ENCODE measurements around the gene PLS3. TPM values are rescaled to one million over a fixed set of nuclear protein-coding genes. Genes with fewer than 3 reads are reported as not detected.

PLS3 gene
- total RNA-seq, 1 donor from 2014 or later: 286 TPM

DNA sequence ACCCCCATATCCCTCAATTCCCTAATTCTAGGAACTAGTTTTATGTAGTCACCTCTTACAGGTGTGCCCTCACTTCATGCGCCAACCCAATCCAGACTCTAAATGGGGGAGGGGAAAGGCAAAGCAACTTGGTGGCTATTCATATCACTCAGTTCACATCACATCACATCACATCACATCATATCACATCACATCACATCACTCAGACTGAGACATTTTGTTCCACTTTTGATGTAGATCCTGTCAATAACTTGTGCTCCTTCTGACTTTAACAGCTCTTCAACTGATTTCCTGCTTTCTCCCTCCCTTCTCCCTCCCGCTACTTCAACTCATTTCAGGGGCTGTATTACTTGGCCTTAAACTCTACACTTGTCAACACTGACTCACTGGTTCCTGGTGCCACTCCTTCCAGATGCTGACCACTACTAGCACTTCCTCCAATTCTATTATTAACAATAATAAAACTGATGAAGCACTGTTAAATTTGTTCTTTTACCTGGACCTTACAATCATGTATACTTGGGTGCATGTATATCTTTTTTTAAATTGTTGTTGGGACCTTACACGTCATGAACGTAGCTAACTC lies 29.1 kb upstream of the PLS3 start:
- Mint-ChIP-seq H3K36me3 (ENCODE audit: low read depth) (no peaks in the 10 kb centered on the region), H3K27ac (ENCODE audit: unreplicated experiment) (no peak overlapping the region), H3K27me3 (ENCODE audit: low read depth) (no peaks in the 10 kb centered on the region), H3K9me3 (no peaks in the 10 kb centered on the region), H3K4me3 (no peak overlapping the region), H3K4me1 (peaks cover 48% of the 10 kb centered on the region)
- no peak for DNase-seq (ENCODE audit: low read depth, low spot score)
- TF ChIP-seq, protein P1, sequence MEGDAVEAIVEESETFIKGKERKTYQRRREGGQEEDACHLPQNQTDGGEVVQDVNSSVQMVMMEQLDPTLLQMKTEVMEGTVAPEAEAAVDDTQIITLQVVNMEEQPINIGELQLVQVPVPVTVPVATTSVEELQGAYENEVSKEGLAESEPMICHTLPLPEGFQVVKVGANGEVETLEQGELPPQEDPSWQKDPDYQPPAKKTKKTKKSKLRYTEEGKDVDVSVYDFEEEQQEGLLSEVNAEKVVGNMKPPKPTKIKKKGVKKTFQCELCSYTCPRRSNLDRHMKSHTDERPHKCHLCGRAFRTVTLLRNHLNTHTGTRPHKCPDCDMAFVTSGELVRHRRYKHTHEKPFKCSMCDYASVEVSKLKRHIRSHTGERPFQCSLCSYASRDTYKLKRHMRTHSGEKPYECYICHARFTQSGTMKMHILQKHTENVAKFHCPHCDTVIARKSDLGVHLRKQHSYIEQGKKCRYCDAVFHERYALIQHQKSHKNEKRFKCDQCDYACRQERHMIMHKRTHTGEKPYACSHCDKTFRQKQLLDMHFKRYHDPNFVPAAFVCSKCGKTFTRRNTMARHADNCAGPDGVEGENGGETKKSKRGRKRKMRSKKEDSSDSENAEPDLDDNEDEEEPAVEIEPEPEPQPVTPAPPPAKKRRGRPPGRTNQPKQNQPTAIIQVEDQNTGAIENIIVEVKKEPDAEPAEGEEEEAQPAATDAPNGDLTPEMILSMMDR (conservative IDR thresholded peaks at IDR 0.05): no peak

DNA sequence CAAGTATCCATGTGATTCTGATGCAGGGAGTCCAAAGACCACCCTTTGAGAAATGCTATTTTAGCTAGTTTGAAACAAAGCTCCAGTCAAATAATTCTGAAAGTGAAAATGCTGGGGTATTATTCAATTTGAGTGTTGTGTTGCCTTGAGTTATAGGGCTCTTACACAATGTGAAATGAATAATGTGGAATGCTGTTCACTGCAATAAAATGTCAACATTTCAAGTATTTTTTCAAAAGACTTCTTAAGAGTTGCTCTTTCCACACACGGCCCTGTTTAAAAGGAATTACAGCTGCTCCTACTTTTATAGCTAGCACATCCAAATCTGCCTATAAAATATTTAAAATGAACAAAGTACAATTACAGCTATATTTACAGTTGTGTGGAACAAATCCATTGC lies 27.5 kb upstream of the PLS3 start:
- H3K9me3 Mint-ChIP-seq: no peaks in the 10 kb centered on the region
- H3K27me3 Mint-ChIP-seq (ENCODE audit: low read depth): no peaks in the 10 kb centered on the region
- no peak for DNase-seq (ENCODE audit: low read depth, low spot score)
- H3K36me3 Mint-ChIP-seq (ENCODE audit: low read depth): no peaks in the 10 kb centered on the region
- no peak overlapping the region for H3K4me3 Mint-ChIP-seq
- TF ChIP-seq, protein P1 (conservative IDR thresholded peaks at IDR 0.05): no peak
- H3K27ac Mint-ChIP-seq (ENCODE audit: unreplicated experiment): no peak overlapping the region
- H3K4me1 Mint-ChIP-seq: peaks cover 39% of the 10 kb centered on the region

DNA sequence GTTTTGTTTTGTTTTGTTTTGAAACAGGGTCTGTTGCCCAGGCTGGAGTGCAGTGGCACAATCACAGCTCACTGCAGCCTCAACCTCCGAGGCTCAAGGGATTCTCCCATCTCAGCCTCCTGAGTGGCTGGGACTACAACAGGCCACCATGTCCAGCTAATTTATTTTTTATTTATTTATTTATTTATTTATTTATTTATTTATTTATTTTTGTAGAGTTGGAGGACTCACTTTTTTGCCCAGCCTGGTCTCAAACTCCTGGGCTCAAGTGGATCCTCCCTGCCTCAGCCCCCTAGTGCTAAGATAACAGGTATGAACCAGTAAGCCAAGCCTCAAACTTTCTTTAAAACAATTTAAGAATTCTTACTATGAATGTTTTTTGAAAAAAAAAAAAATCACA lies 26.6 kb upstream of the PLS3 start:
- Mint-ChIP-seq H3K9me3 (no peaks in the 10 kb centered on the region), H3K27me3 (ENCODE audit: low read depth) (no peaks in the 10 kb centered on the region), H3K4me1 (peaks cover 30% of the 10 kb centered on the region), H3K27ac (ENCODE audit: unreplicated experiment) (no peak overlapping the region), H3K4me3 (no peak overlapping the region), H3K36me3 (ENCODE audit: low read depth) (no peaks in the 10 kb centered on the region)
- TF ChIP-seq, protein P1 (conservative IDR thresholded peaks at IDR 0.05): no peak
- DNase-seq (ENCODE audit: low read depth, low spot score): no peak

DNA sequence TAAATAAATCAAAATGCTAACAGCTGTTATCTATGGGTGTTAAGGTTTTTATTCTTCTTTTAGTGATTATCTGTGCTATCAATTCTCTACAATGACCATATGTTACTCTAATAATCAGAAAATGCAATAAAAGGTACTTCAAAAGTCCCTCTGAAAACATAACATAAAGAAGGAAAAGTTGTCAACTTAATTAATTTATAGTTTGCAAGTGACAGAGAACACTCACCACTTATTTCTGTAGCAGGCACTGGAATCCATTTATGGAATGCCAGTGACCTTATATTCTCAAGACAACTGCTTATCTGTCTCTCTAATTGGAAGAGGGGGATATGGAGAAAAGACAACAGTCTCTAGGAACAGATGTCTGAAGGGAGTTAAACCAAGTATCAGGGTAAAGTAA lies 25.6 kb upstream of the PLS3 start:
- H3K4me3 Mint-ChIP-seq: no peak overlapping the region
- H3K4me1 Mint-ChIP-seq: peaks cover 25% of the 10 kb centered on the region
- no peaks in the 10 kb centered on the region for H3K27me3 Mint-ChIP-seq (ENCODE audit: low read depth)
- TF ChIP-seq, protein P1 (conservative IDR thresholded peaks at IDR 0.05): no peak
- H3K9me3 Mint-ChIP-seq: no peaks in the 10 kb centered on the region
- no peaks in the 10 kb centered on the region for H3K36me3 Mint-ChIP-seq (ENCODE audit: low read depth)
- no peak overlapping the region for H3K27ac Mint-ChIP-seq (ENCODE audit: unreplicated experiment)
- no peak for DNase-seq (ENCODE audit: low read depth, low spot score)

DNA sequence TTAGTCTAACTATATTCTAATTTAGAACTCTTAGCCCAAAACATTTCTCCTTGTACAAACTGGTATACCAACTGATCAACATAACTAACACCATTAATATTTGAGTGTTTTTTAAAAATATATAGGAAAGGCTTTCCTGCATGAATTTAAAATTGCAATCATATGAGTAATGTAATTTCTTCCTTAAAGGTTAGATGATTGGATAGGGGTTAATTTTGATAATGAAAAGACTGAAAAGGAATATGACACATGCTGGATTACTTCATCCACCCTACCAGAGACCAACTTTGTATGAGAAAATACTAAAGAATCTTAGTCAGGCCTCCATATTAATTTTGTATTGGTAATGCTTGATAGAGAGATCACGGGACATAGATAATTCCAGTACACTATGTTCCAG lies 25.1 kb upstream of the PLS3 start:
- H3K36me3 Mint-ChIP-seq (ENCODE audit: low read depth): no peaks in the 10 kb centered on the region
- TF ChIP-seq, protein P1 (conservative IDR thresholded peaks at IDR 0.05): no peak
- H3K4me1 Mint-ChIP-seq: peaks cover 21% of the 10 kb centered on the region
- no peaks in the 10 kb centered on the region for H3K9me3 Mint-ChIP-seq
- no peak for DNase-seq (ENCODE audit: low read depth, low spot score)
- H3K4me3 Mint-ChIP-seq: no peak overlapping the region
- no peaks in the 10 kb centered on the region for H3K27me3 Mint-ChIP-seq (ENCODE audit: low read depth)
- H3K27ac Mint-ChIP-seq (ENCODE audit: unreplicated experiment): no peak overlapping the region

Data from neural crest cell (in vitro differentiated cells).